K562 (cell line): ENCODE results near the gene AVPI1. TPM values are rescaled to one million over a fixed set of nuclear protein-coding genes. Genes with fewer than 3 reads are reported as not detected.

Experiments used
- ATAC-seq: fragments of 200-7000 bp; cut with Tn5 transposase; 3 replicates; pipeline ENCODE4 v1.9.1; 2020; ENCODE audit warnings: moderate library complexity
- BruUV-seq: library from RNA; stranded (reverse); fragments of 400-500 nt; replicated peaks from 2 replicates; lab custom pipeline; 2021; lab: Mats Ljungman, UMichigan
- CTCF ChIA-PET: fragments of 300-600 bp; formaldehyde crosslinking; extraction: SDS; loops from one replicate; lab custom pipeline; 2021; ENCODE audit warnings: low intra/inter-chr PET ratio; lab: Yijun Ruan, JAX
- POLR2A ChIA-PET: fragments of 300-600, 350-650 bp; sonication (Branson Sonifier 250); formaldehyde crosslinking; extraction: SDS; loops from one replicate; lab custom pipeline; 2021; ENCODE audit warnings: antibody characterized with exemption, inconsistent platforms; lab: Yijun Ruan, JAX
- DNase-seq, 4 experiments: peaks; one replicate each; pipeline versions ENCODE4 v3.0.0 to v3.0.0-alpha.2; 2011 to 2018; ENCODE audit warnings: low spot score in 3 of 4, mixed read lengths in 3 of 4; ENCODE audit errors: extremely low read depth in 1 of 4
- FAIRE-seq: peaks from 2 replicates; lab custom pipeline; 2011; peaks lifted over from hg19 to GRCh38; lab: Jason Lieb, UNC
- H2AFZ ChIP-seq: 2 replicates; pipeline ENCODE4 v1.6.0; 2011; ENCODE audit warnings: low read depth, low read length, control low read depth, inconsistent platforms
- H3K27ac ChIP-seq: fragments of 200-600 bp; 3 replicates; pipeline ENCODE4 v1.8.0; 2011; ENCODE audit warnings: low read depth, mild to moderate bottlenecking, control low read depth, inconsistent platforms, low read length, moderate library complexity, mixed read lengths; ENCODE audit errors: extremely low read depth
- H3K27me3 ChIP-seq, 2 experiments: fragments of 300-600 bp in 1 of 2; 2 replicates in 1 of 2; 3 replicates in 1 of 2; pipeline versions ENCODE4 v1.6.0 to v1.8.0; 2011; ENCODE audit warnings: inconsistent platforms in 2 of 2, low read length in 2 of 2, mild to moderate bottlenecking in 1 of 2, mixed read lengths in 1 of 2, moderate library complexity in 1 of 2; ENCODE audit not compliant: control insufficient read depth in 2 of 2, insufficient read depth in 2 of 2
- H3K36me3 ChIP-seq: fragments of 300-600 bp; 3 replicates; pipeline ENCODE4 v1.8.0; 2011; ENCODE audit warnings: mild to moderate bottlenecking, low read length, inconsistent platforms; ENCODE audit not compliant: control insufficient read depth, insufficient read depth
- H3K4me1 ChIP-seq, 2 experiments: fragments of 200-600 bp in 1 of 2; replicated peaks in 1 of 2; 2 replicates in 1 of 2; 3 replicates in 1 of 2; pipeline versions ENCODE4 v1.5.1 to v1.8.0; 2011; ENCODE audit warnings: inconsistent platforms in 2 of 2, low read length in 2 of 2, mild to moderate bottlenecking in 1 of 2, mixed read lengths in 1 of 2, moderate library complexity in 1 of 2; ENCODE audit not compliant: control insufficient read depth in 2 of 2, insufficient read depth in 2 of 2
- H3K4me2 ChIP-seq: 2 replicates; pipeline ENCODE4 v1.6.1; 2011; ENCODE audit warnings: low read length, control low read depth, inconsistent platforms, mixed read lengths; ENCODE audit not compliant: insufficient read depth
- H3K4me3 ChIP-seq: fragments of 200-600 bp; sonication (generic), shearing (Covaris generic); 2 replicates; pipeline ENCODE4 v1.5.1; 2016; ENCODE audit warnings: control low read depth, inconsistent platforms
- H3K79me2 ChIP-seq: fragments of 200-600 bp; 3 replicates; pipeline ENCODE4 v1.8.0; 2011; ENCODE audit warnings: low read length, inconsistent platforms; ENCODE audit not compliant: control insufficient read depth, insufficient read depth
- H3K9ac ChIP-seq, 2 experiments: 2 replicates each; pipeline versions ENCODE4 v1.6.0 to v1.6.1; 2011; ENCODE audit warnings: low read depth in 2 of 2, low read length in 2 of 2, control low read depth in 1 of 2, inconsistent platforms in 1 of 2, mild to moderate bottlenecking in 1 of 2, mixed read lengths in 1 of 2; ENCODE audit not compliant: insufficient read depth in 1 of 2
- H3K9me1 ChIP-seq: one replicate; pipeline ENCODE4 v1.6.0; 2011; ENCODE audit warnings: inconsistent platforms, mild to moderate bottlenecking, low read length, moderate library complexity; ENCODE audit not compliant: control insufficient read depth, insufficient read depth
- H3K9me3 ChIP-seq: replicated peaks from 2 replicates; pipeline ENCODE4 v1.5.1; 2011; ENCODE audit warnings: low read depth, low read length, inconsistent platforms; ENCODE audit not compliant: control insufficient read depth, insufficient read depth
- H4K20me1 ChIP-seq: replicated peaks from 2 replicates; pipeline ENCODE4 v1.6.1; 2011; ENCODE audit warnings: low read length, inconsistent platforms, mixed read lengths; ENCODE audit not compliant: control insufficient read depth, insufficient read depth
- BRD9 ChIP-seq: fragments of 450-650 bp; IDR thresholded peaks from 2 replicates; pipeline ENCODE4 v1.6.1; 2018; ENCODE audit warnings: low read depth; ENCODE audit not compliant: partially characterized antibody
- HINFP ChIP-seq: fragments of 450-650 bp; conservative IDR thresholded peaks from 2 replicates; pipeline ENCODE4 v1.6.1; 2016; ENCODE audit warnings: missing genetic modification characterization, low read depth, mild to moderate bottlenecking, control low read depth, missing compliant biosample characterization
- HNRNPUL1 ChIP-seq: fragments of 200-400 bp; formaldehyde crosslinking; IDR thresholded peaks from 2 replicates; pipeline ENCODE4 v1.6.1; 2017; ENCODE audit warnings: low read length
- JUNB ChIP-seq: fragments of 450-650 bp; formaldehyde crosslinking; conservative IDR thresholded peaks from 2 replicates; pipeline ENCODE4 v1.4.0; 2020; ENCODE audit warnings: mild to moderate bottlenecking
- LARP7 ChIP-seq: fragments of 450-650 bp; IDR thresholded peaks from 2 replicates; pipeline ENCODE4 v1.6.1; 2016
- NFRKB ChIP-seq: fragments of 450-650 bp; IDR thresholded peaks from 2 replicates; pipeline ENCODE4 v1.6.1; 2016; ENCODE audit warnings: low read depth
- PHTF2 ChIP-seq: fragments of 250-450 bp; sonication (Bioruptor Pico); IDR thresholded peaks from 2 replicates; pipeline ENCODE4 v1.5.0; 2021; ENCODE audit warnings: mild to moderate bottlenecking
- PRPF4 ChIP-seq: fragments of 200-400 bp; formaldehyde crosslinking; IDR thresholded peaks from one replicate; pipeline ENCODE4 v1.6.1; 2017; ENCODE audit warnings: low read length, low read depth, mild to moderate bottlenecking; ENCODE audit not compliant: insufficient read depth, poor library complexity, severe bottlenecking
- SIN3A ChIP-seq, 2 experiments: fragments of 150-350 bp in 1 of 2; IDR thresholded peaks; 2 replicates each; pipeline ENCODE4 v1.6.1; 2011 to 2016; ENCODE audit warnings: borderline replicate concordance in 2 of 2, low read depth in 2 of 2, low read length in 2 of 2, mild to moderate bottlenecking in 2 of 2, moderate library complexity in 2 of 2; ENCODE audit not compliant: control insufficient read depth in 1 of 2
- SRSF9 ChIP-seq: fragments of 200-400 bp; formaldehyde crosslinking; IDR thresholded peaks from 2 replicates; pipeline ENCODE4 v1.6.1; 2017; ENCODE audit warnings: low read depth, low read length, borderline replicate concordance
- SUPT5H ChIP-seq: fragments of 450-650 bp; IDR thresholded peaks from 2 replicates; pipeline ENCODE4 v1.6.1; 2016
- TOE1 ChIP-seq, 2 experiments: fragments of 450-650 bp in 1 of 2; sonication (generic) in 1 of 2; formaldehyde crosslinking in 1 of 2; IDR thresholded peaks; 2 replicates each; pipeline versions ENCODE4 v1.7.1 to v1.8.0; 2016 to 2022; ENCODE audit warnings: borderline replicate concordance in 2 of 2, mild to moderate bottlenecking in 2 of 2, antibody characterized with exemption in 1 of 2, inconsistent platforms in 1 of 2, low read depth in 1 of 2, missing genetic modification reagents in 1 of 2, moderate library complexity in 1 of 2
- TSC22D4 ChIP-seq: fragments of 450-650 bp; IDR thresholded peaks from 2 replicates; pipeline ENCODE4 v1.6.1; 2016; ENCODE audit warnings: missing genetic modification characterization, missing biosample characterization, control low read depth
- ZKSCAN1 ChIP-seq: fragments of 150-350 bp; IDR thresholded peaks from 2 replicates; pipeline ENCODE4 v1.6.1; 2016; ENCODE audit warnings: low read depth, low read length
- ZNF174 ChIP-seq: fragments of 250-450 bp; sonication (Bioruptor Pico); IDR thresholded peaks from 2 replicates; pipeline ENCODE4 v1.4.0; 2020; ENCODE audit warnings: mild to moderate bottlenecking
- WGBS: fragments of 100-300 bp; shearing (Covaris generic); methylation state at CpG from one replicate; pipeline ENCODE4 v1.1.6; 2016; ENCODE audit warnings: low coverage, mixed read lengths; ENCODE audit not compliant: insufficient coverage; ENCODE audit errors: missing lambda C conversion rate; 5-methylcytosine and 5-hydroxymethylcytosine counted together
- in situ Hi-C: fragments of 300-500 bp; cut with MboI; formaldehyde crosslinking; loops from 4 replicates; pipeline ENCODE4 v1.15.0; 2018; ENCODE audit warnings: inconsistent platforms, mixed read lengths
- intact Hi-C: fragments of 100-400 bp; cut with micrococcal nuclease; formaldehyde crosslinking; loops from 2 replicates; pipeline ENCODE4 v1.14.2; 2022
- polyA plus RNA-seq, 8 experiments: library from polyadenylated mRNA; depleted of rRNA in 4 of 8; stranded (reverse) in 5 of 8; unstranded in 3 of 8; fragments of >200 nt; fragmentation: Nextera tagmentation in 2 of 8; fragmentation: Illumina TruSeq in 1 of 8; extraction: Ambion mirVana in 2 of 8; extraction: Trizol in 1 of 8; gene quantifications; 2 replicates each; pipeline versions ENCODE4 v1.2.1 to v1.2.3, GENCODE V29; 2011 to 2014; ENCODE audit warnings: inconsistent platforms in 1 of 8, missing spikeins in 1 of 8
- total RNA-seq, 7 experiments: library from RNA; depleted of rRNA in 6 of 7; stranded (reverse); fragments of >200 nt in 6 of 7; fragmentation: Illumina TruSeq in 2 of 7; extraction: Trizol in 2 of 7; gene quantifications; 2 replicates each; pipeline versions ENCODE4 v1.2.1 to v1.2.3, GENCODE V29; 2011 to 2021; ENCODE audit warnings: low replicate concordance in 1 of 7
- TF ChIP-seq, protein P1 (sequence below): sonication (generic); formaldehyde crosslinking; IDR thresholded peaks from 2 replicates; pipeline ENCODE4 v1.8.1; 2023; ENCODE audit warnings: mild to moderate bottlenecking, missing genetic modification reagents

AVPI1 gene
- total and polyA plus RNA-seq, 9 of the 15 experiments (the other 6 are each of a cell fraction or from before 2014, with no cell fraction given), result 0.90 to 10.4 (median 7.4) TPM

- Histone ChIP-seq H3K9me1 (no peaks in the 10 kb centered on the region), H3K27me3 (no peaks in the 10 kb centered on the region), H2AFZ (no peak overlapping the region), H3K9me3 (no peaks in the 10 kb centered on the region), H4K20me1 (no peaks in the 10 kb centered on the region; the same call in 1 of the 2 replicates), H3K79me2 (no peaks in the 10 kb centered on the region; the same call in 2 of the 3 replicates), H3K9ac (peak overlapping the region in 1 of 2 experiments; percentile 28; a peak in 1 of 4 replicates), H3K27ac (no peak overlapping the region), H3K36me3 (no peaks in the 10 kb centered on the region), H3K4me1 (peaks cover 0 to 27% of the 10 kb centered on the region in 2 experiments; a peak in 3 of 5 replicates), H3K4me2 (no peak overlapping the region), H3K4me3 (no peak overlapping the region)
- ChIA-PET POLR2A (interaction anchor here (0.6 to 2.7 kb wide), 5 partner anchors 12 to 139 kb away, joined by 3 to 7 read pairs (median 4); no protein-coding TSS in a partner anchor), CTCF (no interaction called here)
- WGBS, result 52% methylated on average over 8 of the region's 9 CpGs
- no peak for ATAC-seq
- DNase-seq, result no peak
- intact Hi-C loops, result no loop called here
- no TSS peak for BruUV-seq
- in situ Hi-C loops, result no loop called here
- TF ChIP-seq TOE1 (IDR thresholded peaks at IDR 0.05; ENCODE audit: borderline replicate concordance) (no peak), TOE1 (CRISPR knock-in tag; IDR thresholded peaks at IDR 0.05; ENCODE audit: borderline replicate concordance, low read depth) (no peak), PRPF4 (no peak), BRD9 (no peak), SIN3A (IDR thresholded peaks at IDR 0.05; ENCODE audit: borderline replicate concordance in 2 of 2, control insufficient read depth in 1 of 2, low read depth in 2 of 2, low read length in 2 of 2) (no peak), SRSF9 (no peak), SUPT5H (no peak), PHTF2 (CRISPR knock-in tag) (no peak), JUNB (CRISPR knock-in tag) (no peak), HINFP (no peak), HNRNPUL1 (no peak), ZKSCAN1 (no peak), LARP7 (no peak), NFRKB (no peak), ZNF174 (CRISPR knock-in tag) (no peak), TSC22D4 (tag) (no peak)
- TF ChIP-seq, protein P1, sequence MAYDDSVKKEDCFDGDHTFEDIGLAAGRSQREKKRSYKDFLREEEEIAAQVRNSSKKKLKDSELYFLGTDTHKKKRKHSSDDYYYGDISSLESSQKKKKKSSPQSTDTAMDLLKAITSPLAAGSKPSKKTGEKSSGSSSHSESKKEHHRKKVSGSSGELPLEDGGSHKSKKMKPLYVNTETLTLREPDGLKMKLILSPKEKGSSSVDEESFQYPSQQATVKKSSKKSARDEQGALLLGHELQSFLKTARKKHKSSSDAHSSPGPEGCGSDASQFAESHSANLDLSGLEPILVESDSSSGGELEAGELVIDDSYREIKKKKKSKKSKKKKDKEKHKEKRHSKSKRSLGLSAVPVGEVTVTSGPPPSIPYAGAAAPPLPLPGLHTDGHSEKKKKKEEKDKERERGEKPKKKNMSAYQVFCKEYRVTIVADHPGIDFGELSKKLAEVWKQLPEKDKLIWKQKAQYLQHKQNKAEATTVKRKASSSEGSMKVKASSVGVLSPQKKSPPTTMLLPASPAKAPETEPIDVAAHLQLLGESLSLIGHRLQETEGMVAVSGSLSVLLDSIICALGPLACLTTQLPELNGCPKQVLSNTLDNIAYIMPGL (CRISPR knock-in tag), result no peak
- no peak for FAIRE-seq
Measured at GRCh38 chr10:97711640-97712572, 24.9 kb upstream of the AVPI1 start.
